GM23248 (cell line): ENCODE results near the gene TNFRSF21.

Experiments used
- EZH2 ChIP-seq: fragments of 200-600 bp; sonication (generic); IDR thresholded peaks from 2 replicates; pipeline ENCODE4 v1.6.1; 2018; ENCODE audit warnings: antibody characterized with exemption, mild to moderate bottlenecking; ENCODE audit not compliant: insufficient read depth, poor library complexity, severe bottlenecking
- EZH2phosphoT487 ChIP-seq: fragments of 200-600 bp; sonication (generic); IDR thresholded peaks from 2 replicates; pipeline ENCODE4 v1.6.1; 2018; ENCODE audit warnings: antibody characterized with exemption, moderate library complexity, mild to moderate bottlenecking, low read depth; ENCODE audit not compliant: insufficient read depth

DNA sequence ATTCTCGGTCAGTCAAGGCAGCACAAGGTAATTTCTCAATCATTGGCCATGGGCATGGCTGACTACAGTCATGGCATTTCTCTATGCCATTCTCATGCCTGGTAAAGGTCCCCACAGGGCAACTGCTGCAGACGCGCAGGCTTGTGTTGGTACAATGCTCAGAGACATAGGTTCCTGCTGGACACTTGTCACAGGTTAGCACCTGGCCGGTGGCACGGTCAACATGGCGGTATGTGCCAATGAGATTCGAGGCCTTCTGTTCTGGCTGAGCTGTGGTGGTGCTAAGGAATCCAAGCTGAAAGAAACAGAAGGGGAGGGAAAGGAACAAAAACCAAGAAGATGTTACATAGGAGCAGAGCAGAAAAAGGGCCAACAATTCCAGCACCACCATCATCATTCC is 23.4 kb downstream of the TNFRSF21 start:
- TF ChIP-seq EZH2 (no peak), EZH2phosphoT487 (no peak)
